Neutrophil (primary cell): ENCODE measurements around the gene ZCCHC4.
"Not testable (repeated sequence)": the region's sequence is repeated elsewhere in the genome, so short reads cannot be mapped to it uniquely, and the experiment has no call there.

ENCODE experiments used
- H3K27ac ChIP-seq: fragments of 200-600 bp; sonication (generic); 2 replicates; pipeline ENCODE4 v1.5.1; 2016; ENCODE audit warnings: mild to moderate bottlenecking, moderate library complexity
- H3K27me3 ChIP-seq: fragments of 200-600 bp; sonication (generic); 2 replicates; pipeline ENCODE4 v1.6.0; 2016; ENCODE audit warnings: mild to moderate bottlenecking
- H3K36me3 ChIP-seq: fragments of 200-600 bp; sonication (generic); 2 replicates; pipeline ENCODE4 v1.5.1; 2017
- H3K4me1 ChIP-seq, 2 experiments: fragments of 200-600 bp in 1 of 2; sonication (generic) in 1 of 2; 1 replicate in 1 of 2; 2 replicates in 1 of 2; pipeline versions ENCODE4 v1.5.1 to v1.6.1; 2013 to 2016; ENCODE audit warnings: low read depth in 1 of 2, low read length in 1 of 2, mild to moderate bottlenecking in 1 of 2, moderate library complexity in 1 of 2; ENCODE audit not compliant: control insufficient read depth in 1 of 2, insufficient read depth in 1 of 2
- H3K4me3 ChIP-seq, 2 experiments: fragments of 200-600 bp in 1 of 2; sonication (generic) in 1 of 2; 1 replicate in 1 of 2; 2 replicates in 1 of 2; pipeline ENCODE4 v1.5.1; 2013 to 2016; ENCODE audit warnings: low read depth in 1 of 2, low read length in 1 of 2, mild to moderate bottlenecking in 1 of 2, moderate library complexity in 1 of 2
- H3K9me3 ChIP-seq: fragments of 200-600 bp; sonication (generic); 2 replicates; pipeline ENCODE4 v1.5.1; 2016
- CTCF ChIP-seq: fragments of 200-600 bp; sonication (generic); IDR thresholded peaks from 2 replicates; pipeline ENCODE4 v1.5.1; 2016; ENCODE audit warnings: antibody characterized with exemption

ZCCHC4 gene

DNA sequence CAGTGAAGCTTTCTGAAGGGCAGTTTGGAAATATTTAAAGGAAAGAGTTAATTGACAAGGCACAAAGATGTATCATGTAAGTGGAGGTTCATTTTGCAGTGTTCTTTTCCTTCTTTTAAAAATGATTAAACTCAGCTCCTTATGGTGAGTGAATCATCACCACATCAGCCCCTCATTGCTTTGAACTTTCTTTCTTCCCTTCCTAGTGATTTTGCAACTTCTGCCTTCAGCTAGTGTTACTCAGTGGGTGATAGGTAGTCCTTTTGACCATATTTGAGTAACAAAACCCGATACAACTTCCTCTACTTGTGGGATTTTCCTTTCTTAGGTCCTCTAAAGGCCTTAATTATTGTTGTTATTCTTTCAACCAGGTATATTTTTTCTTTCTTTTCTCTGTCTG is 8.2 kb downstream of the ZCCHC4 start:
- Histone ChIP-seq H3K4me1 (peaks cover 4 to 6% of the 10 kb centered on the region in 2 experiments), H3K27me3 (no peaks in the 10 kb centered on the region), H3K36me3 (no peaks in the 10 kb centered on the region), H3K4me3 (no peak overlapping the region), H3K27ac (no peak overlapping the region), H3K9me3 (no peaks in the 10 kb centered on the region)
- no peak for TF ChIP-seq CTCF

DNA sequence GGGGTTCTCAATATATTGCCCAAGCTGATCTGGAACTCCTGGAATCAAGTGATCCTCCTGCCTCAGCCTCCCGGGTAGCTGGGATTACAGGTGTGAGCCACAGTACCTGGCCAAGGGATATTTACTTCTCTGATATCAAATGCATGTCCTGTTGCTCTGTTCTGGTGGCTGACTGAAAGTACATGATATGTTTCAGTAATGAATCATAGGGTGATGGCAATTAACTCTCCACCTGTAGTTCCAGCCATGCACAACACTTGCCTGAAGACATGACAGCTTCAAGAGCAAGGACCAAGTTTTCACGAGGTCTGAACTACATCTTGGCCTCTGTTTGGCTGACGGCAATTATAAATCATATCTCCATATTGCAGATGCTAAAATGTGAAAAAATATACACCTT is 9.1 kb downstream of the ZCCHC4 start:
- Histone ChIP-seq H3K4me1 (peaks cover 4 to 6% of the 10 kb centered on the region in 2 experiments), H3K9me3 (no peaks in the 10 kb centered on the region), H3K36me3 (no peaks in the 10 kb centered on the region), H3K27me3 (no peaks in the 10 kb centered on the region), H3K27ac (no peak overlapping the region), H3K4me3 (no peak overlapping the region)
- TF ChIP-seq CTCF: no peak

GRCh38 chr4:25328463-25328862 is 15.9 kb downstream of the ZCCHC4 start:
- H3K4me1 ChIP-seq, H3K9me3 ChIP-seq, H3K27ac ChIP-seq, H3K36me3 ChIP-seq, H3K27me3 ChIP-seq, H3K4me3 ChIP-seq: not testable (repeated sequence)

DNA sequence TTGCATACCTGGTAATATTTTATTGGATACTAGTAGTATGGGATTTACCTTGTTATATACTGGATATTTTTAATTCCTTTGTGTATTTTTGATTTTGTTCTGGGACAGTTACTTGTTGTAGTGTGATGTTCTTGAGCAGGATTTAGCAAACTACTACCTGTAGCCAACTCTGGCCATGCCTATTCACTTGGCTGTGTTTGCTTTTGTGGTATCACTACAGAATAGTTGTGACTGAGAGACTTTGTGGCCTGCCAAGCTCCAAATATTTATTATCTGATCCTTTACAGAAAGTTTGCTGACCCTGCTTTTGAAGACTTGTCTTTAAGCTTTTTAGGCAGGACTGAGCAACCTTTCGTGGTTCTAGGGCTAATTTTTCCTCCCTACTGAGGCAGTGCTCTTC is 17.8 kb downstream of the ZCCHC4 start:
- no peak overlapping the region for H3K4me3 ChIP-seq
- TF ChIP-seq CTCF: no peak
- no peaks in the 10 kb centered on the region for H3K9me3 ChIP-seq
- H3K36me3 ChIP-seq: no peaks in the 10 kb centered on the region
- no peaks in the 10 kb centered on the region for H3K27me3 ChIP-seq
- H3K27ac ChIP-seq: no peak overlapping the region
- no peaks in the 10 kb centered on the region for H3K4me1 ChIP-seq

- TF ChIP-seq CTCF: no peak
- Histone ChIP-seq H3K36me3 (no peaks in the 10 kb centered on the region), H3K27me3 (no peaks in the 10 kb centered on the region), H3K4me3 (no peak overlapping the region), H3K9me3 (no peaks in the 10 kb centered on the region), H3K27ac (no peak overlapping the region), H3K4me1 (no peaks in the 10 kb centered on the region)
These were observed 18.6 kb downstream of the ZCCHC4 start for GRCh38 chr4:25330905-25331808.

- TF ChIP-seq CTCF: no peak
- Histone ChIP-seq H3K9me3 (no peaks in the 10 kb centered on the region), H3K36me3 (no peaks in the 10 kb centered on the region), H3K27me3 (no peaks in the 10 kb centered on the region), H3K27ac (no peak overlapping the region), H3K4me1 (no peaks in the 10 kb centered on the region), H3K4me3 (no peak overlapping the region)
These were observed 31.1 kb downstream of the ZCCHC4 start for GRCh38 chr4:25343671-25344070.
